ENCODE data around the gene C3orf18.

Gene C3orf18

GRCh38 chr3:50577348-50577747, 9.8 kb upstream of the C3orf18 start:
- no peak for DNase-seq

- DNase-seq = no peak
These were observed 7.8 kb upstream of the C3orf18 start for GRCh38 chr3:50575372-50575771.

GRCh38 chr3:50574444-50574831, 6.9 kb upstream of the C3orf18 start:
- DNase-seq = no peak

GRCh38 chr3:50573566-50574443, 6.3 kb upstream of the C3orf18 start:
- DNase-seq = no peak

- no peak for DNase-seq
These were observed 5.3 kb upstream of the C3orf18 start for GRCh38 chr3:50572801-50573371.

- no peak for DNase-seq
These were observed 4.6 kb upstream of the C3orf18 start for GRCh38 chr3:50572158-50572557.

- no peak for DNase-seq
These were observed 3.9 kb upstream of the C3orf18 start for GRCh38 chr3:50571486-50571885.

- DNase-seq = no peak
These were observed 3.1 kb upstream of the C3orf18 start for GRCh38 chr3:50570508-50571279.

- DNase-seq = peak; percentile 71
These were observed 1.6 kb upstream of the C3orf18 start, which contains the start of gene HEMK1 for GRCh38 chr3:50568947-50569749. TSS of gene HEMK1 (plus strand) at chr3:50569522. CDS start at chr3:50571105, 1,583 bp downstream.

GRCh38 chr3:50567011-50567385, 549 bp downstream of the C3orf18 start:
- DNase-seq = no peak

- DNase-seq = no peak
These were observed 3.2 kb downstream of the C3orf18 start for GRCh38 chr3:50564321-50564720.

GRCh38 chr3:50563867-50564266, 3.7 kb downstream of the C3orf18 start:
- DNase-seq = no peak

- DNase-seq = no peak
These were observed 4.7 kb downstream of the C3orf18 start for GRCh38 chr3:50562861-50563260.

GRCh38 chr3:50559702-50560101, 7.8 kb downstream of the C3orf18 start:
- DNase-seq = no peak

- no peak for DNase-seq
These were observed 9.6 kb downstream of the C3orf18 start for GRCh38 chr3:50557915-50558314.

GRCh38 chr3:50557106-50557505, 10.4 kb downstream of the C3orf18 start:
- DNase-seq = no peak

- no peak for DNase-seq
These were observed 13.0 kb downstream of the C3orf18 start for GRCh38 chr3:50554553-50554952.

GRCh38 chr3:50552598-50552997, 14.9 kb downstream of the C3orf18 start:
- DNase-seq = no peak

GRCh38 chr3:50551681-50552435, 15.7 kb downstream of the C3orf18 start:
- no peak for DNase-seq

- no peak for DNase-seq
These were observed 16.4 kb downstream of the C3orf18 start for GRCh38 chr3:50551054-50551659.

- DNase-seq = no peak
These were observed 17.3 kb downstream of the C3orf18 start for GRCh38 chr3:50550079-50550736.

Data from activated gamma-delta T cell (primary cell).